Measurements from ENCODE around the gene GGN. TPM values are rescaled to one million over a fixed set of nuclear protein-coding genes. Genes with fewer than 3 reads are reported as not detected.

The GGN gene
- total RNA-seq, 1 donor from 2014 or later, result 46.9 TPM

DNA sequence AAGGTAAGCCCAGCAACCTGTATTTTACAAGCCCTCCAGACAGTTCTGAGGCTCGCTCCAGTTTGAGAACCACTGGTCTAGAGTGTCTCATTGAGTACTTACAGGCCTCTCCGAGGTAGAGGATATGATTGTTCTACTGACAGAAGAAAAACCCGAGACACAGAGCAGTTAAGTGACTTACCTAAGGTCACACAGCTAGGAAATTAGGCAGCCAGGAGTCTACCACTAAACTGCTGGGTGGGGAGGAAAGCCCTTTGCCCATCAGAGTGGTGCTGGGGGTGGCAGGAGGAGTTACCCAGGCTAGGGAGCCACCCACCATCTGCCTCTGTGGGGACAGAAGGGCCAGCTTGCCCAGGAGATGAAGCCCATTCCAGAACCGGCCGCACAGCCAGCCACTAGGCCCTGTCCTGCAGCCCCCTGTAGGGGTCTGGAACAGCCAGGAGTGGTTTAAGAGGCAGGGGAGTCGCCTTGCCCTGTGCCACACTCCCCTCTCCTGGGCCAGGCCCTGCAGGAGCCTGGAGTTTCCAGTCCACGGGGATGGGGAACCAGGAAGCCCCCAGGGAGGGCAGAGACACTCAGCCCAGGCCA lies 37.5 kb upstream of the GGN start:
- TF ChIP-seq, protein P1, sequence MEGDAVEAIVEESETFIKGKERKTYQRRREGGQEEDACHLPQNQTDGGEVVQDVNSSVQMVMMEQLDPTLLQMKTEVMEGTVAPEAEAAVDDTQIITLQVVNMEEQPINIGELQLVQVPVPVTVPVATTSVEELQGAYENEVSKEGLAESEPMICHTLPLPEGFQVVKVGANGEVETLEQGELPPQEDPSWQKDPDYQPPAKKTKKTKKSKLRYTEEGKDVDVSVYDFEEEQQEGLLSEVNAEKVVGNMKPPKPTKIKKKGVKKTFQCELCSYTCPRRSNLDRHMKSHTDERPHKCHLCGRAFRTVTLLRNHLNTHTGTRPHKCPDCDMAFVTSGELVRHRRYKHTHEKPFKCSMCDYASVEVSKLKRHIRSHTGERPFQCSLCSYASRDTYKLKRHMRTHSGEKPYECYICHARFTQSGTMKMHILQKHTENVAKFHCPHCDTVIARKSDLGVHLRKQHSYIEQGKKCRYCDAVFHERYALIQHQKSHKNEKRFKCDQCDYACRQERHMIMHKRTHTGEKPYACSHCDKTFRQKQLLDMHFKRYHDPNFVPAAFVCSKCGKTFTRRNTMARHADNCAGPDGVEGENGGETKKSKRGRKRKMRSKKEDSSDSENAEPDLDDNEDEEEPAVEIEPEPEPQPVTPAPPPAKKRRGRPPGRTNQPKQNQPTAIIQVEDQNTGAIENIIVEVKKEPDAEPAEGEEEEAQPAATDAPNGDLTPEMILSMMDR (IDR thresholded peaks at IDR 0.05), result no peak
- H3K27me3 ChIP-seq, result no peaks in the 10 kb centered on the region
- H3K4me1 ChIP-seq, result no peaks in the 10 kb centered on the region
- no peak for DNase-seq (ENCODE audit: low spot score in 2 of 2)
- intact Hi-C loops (cut with DNase I), result no loop called here
- no peaks in the 10 kb centered on the region for H3K9me3 ChIP-seq
- no peaks in the 10 kb centered on the region for H3K36me3 ChIP-seq
- H3K4me3 ChIP-seq, result peak overlapping the region in 1 of 2 donors; percentile 35
- no peak overlapping the region for H3K27ac ChIP-seq

DNA sequence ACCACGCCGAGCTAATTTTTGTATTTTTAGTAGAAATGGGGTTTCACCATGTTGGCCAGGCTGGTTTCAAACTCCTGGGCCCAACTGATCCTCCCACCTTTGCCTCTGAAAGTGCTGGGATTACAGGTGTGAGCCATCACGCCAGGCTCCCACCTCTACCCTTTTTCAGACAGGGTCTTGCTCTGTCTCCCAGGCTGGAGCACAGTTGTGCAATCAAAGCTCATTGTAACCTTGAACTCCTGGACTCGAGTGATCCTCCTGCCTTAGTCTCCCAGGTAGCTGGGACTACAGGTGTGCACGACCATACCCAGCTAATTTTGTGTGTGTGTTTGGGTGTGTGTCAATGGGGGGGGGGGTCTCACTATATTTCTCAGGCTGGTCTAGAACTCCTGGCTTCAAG lies 36.4 kb upstream of the GGN start:
- no peaks in the 10 kb centered on the region for H3K27me3 ChIP-seq

DNA sequence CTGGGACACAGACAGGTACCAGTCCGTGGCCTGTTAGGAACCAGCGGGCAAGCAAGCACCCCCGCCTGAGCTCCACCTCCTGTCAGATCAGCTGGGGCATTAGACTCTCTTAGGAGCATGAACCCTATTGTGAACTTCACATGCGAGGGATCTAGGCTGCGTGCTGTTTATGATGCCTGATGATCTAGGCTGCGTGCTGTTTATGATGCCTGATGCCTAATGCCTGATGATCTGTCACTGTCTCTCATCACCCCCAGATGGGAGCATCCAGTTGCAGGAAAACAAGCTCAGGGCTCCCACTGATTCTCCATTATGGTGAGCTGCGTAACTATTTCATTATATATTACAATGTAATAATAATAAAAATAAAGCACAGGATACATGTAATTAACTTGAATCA lies 34.6 kb upstream of the GGN start:
- intact Hi-C loops (cut with DNase I), result no loop called here

More for the DNA sequence above, 36.4 kb upstream of the GGN start:
- intact Hi-C loops (cut with DNase I), result no loop called here
- Histone ChIP-seq H3K4me1 (no peaks in the 10 kb centered on the region), H3K27ac (no peak overlapping the region), H3K4me3 (no peak overlapping the region), H3K9me3 (no peaks in the 10 kb centered on the region), H3K36me3 (no peaks in the 10 kb centered on the region)
- DNase-seq (ENCODE audit: low spot score in 2 of 2), result no peak
- TF ChIP-seq, protein P1 (IDR thresholded peaks at IDR 0.05), result no peak

DNA sequence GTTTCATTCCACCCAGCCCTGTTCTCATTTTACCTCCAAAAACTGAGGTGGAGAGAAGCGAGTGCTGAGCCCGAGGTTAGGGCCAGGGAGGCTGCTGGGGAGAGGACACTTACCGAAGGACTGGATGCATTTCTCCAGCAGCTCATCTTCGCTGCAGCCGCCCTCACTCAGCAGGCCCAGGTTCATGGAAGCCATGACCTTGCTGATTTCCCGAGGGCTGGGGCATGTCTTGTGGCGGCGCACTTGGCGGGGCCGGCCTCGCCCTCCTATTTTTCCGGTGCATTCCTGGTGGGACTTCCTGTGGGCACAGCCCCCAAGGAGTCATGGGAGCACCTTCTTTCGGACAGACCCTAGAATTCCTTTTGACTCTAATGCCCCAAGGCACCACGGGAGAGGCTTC lies 34.0 kb upstream of the GGN start:
- DNase-seq (ENCODE audit: low spot score in 2 of 2), result no peak
- peaks cover 0 to 4% of the 10 kb centered on the region in 2 donors for H3K4me1 ChIP-seq
- H3K36me3 ChIP-seq, result no peaks in the 10 kb centered on the region
- intact Hi-C loops (cut with DNase I), result no loop called here
- H3K9me3 ChIP-seq, result no peaks in the 10 kb centered on the region
- H3K27ac ChIP-seq, result no peak overlapping the region
- H3K4me3 ChIP-seq, result no peak overlapping the region
- no peaks in the 10 kb centered on the region for H3K27me3 ChIP-seq
- TF ChIP-seq, protein P1 (IDR thresholded peaks at IDR 0.05), result no peak

More for the DNA sequence above, 34.6 kb upstream of the GGN start:
- no peak overlapping the region for H3K4me3 ChIP-seq
- no peaks in the 10 kb centered on the region for H3K36me3 ChIP-seq
- no peak for DNase-seq (ENCODE audit: low spot score in 2 of 2)
- no peaks in the 10 kb centered on the region for H3K27me3 ChIP-seq
- no peaks in the 10 kb centered on the region for H3K9me3 ChIP-seq
- no peak overlapping the region for H3K27ac ChIP-seq
- H3K4me1 ChIP-seq, result peaks cover 0 to 4% of the 10 kb centered on the region in 2 donors
- TF ChIP-seq, protein P1 (IDR thresholded peaks at IDR 0.05), result no peak

GRCh38 chr19:38420935-38421334 lies 33.1 kb upstream of the GGN start:
- H3K27me3 ChIP-seq, result no peaks in the 10 kb centered on the region
- H3K36me3 ChIP-seq, result no peaks in the 10 kb centered on the region
- H3K9me3 ChIP-seq, result no peaks in the 10 kb centered on the region
- TF ChIP-seq, protein P1 (IDR thresholded peaks at IDR 0.05), result no peak
- peaks cover 0 to 4% of the 10 kb centered on the region in 2 donors for H3K4me1 ChIP-seq
- intact Hi-C loops (cut with DNase I), result no loop called here
- DNase-seq (ENCODE audit: low spot score in 2 of 2), result no peak
- no peak overlapping the region for H3K4me3 ChIP-seq
- H3K27ac ChIP-seq, result no peak overlapping the region
